Fibroblast of skin of left biceps (primary cell): ENCODE measurements around the gene SLC23A2.

Source experiments
- DNase-seq, 2 experiments: peaks; one replicate each; pipeline ENCODE4 v3.0.0-alpha.2; 2013; ENCODE audit warnings: low read depth in 2 of 2

Gene SLC23A2

DNA sequence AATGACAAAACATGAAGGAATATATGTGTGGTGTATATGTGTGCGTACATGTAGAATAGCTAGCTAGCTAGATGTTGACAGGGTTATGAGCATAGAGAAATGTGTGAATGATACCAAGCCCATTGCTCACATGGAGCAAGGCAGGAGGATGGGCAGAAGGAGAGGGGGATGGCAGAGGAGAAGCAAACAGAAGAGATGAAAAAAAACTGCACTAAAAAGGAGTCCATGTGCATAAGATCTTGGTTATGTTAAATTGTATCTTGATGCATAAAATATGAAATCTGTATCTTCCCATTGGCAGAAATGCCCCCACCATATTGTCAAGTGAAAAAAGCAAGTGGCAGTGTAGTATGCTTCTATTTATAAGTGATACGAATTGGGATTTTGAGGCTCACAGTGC is 154.5 kb downstream of the SLC23A2 start:
- no peak for DNase-seq

- no peak for DNase-seq
Measured at GRCh38 chr20:4844751-4845465, 156.4 kb downstream of the SLC23A2 start.

DNA sequence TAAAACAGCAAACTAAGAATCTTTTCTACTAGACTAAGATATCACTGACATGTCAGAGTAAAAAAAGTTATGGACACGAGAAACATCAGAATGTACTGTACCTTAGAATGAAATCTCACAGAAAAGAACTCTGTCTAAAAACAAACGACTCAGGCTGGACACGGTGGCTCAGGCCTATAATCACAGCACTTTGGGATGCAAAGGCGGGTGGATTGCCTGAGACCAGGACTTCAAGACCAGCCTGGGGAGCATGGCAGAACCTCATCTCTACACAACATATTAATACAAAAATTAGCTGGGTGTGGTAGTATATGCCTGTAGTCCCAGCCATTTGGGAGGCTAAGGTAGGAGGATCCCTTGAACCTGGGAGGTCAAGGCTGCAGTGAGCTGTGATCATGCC is 157.0 kb downstream of the SLC23A2 start:
- no peak for DNase-seq

DNA sequence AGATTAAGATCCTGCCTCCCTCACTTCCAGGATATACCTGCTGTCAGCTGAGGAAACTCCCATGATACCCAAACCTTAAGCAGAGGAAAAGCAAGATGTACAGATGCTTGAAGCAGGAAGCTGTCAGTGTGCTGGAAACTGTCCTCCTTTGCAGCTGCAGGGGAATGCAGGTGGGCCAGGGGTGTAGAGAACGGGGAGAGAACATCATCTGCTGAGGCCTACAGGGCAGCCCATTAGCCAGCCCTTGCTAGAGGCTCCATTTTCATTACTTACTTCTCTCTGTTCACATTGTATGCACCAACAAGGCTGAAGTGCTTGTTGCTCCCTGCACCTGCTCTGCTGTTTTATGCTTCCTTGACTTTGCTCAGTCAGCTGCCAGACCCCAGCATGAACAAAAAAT is 160.5 kb downstream of the SLC23A2 start:
- DNase-seq = no peak

GRCh38 chr20:4838526-4838925 is 162.8 kb downstream of the SLC23A2 start:
- no peak for DNase-seq

- no peak for DNase-seq
Measured at GRCh38 chr20:4837760-4838159, 163.6 kb downstream of the SLC23A2 start.

DNA sequence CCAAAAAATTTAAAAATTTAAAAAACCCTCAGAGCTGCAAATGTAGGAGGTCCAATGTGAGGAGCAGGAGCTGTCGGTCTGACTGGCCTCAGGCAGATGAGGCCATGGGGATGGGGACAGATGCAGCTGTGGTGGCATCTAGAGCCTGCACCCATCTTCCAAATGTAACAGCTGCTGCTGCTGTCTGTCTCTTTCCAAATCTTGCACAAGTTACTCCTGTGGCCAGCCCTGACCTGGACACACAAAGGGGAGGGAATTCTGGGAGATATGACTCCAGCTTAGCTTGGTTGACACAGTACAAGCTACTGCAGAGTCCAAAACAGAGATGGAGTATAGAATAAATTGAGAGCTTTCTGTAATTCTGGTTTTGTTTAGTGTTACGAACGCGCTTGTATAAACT is 164.4 kb downstream of the SLC23A2 start:
- DNase-seq = no peak

- DNase-seq = no peak
Measured at GRCh38 chr20:4836473-4836872, 164.8 kb downstream of the SLC23A2 start.

GRCh38 chr20:4835244-4836177 is 165.8 kb downstream of the SLC23A2 start:
- DNase-seq = no peak

DNA sequence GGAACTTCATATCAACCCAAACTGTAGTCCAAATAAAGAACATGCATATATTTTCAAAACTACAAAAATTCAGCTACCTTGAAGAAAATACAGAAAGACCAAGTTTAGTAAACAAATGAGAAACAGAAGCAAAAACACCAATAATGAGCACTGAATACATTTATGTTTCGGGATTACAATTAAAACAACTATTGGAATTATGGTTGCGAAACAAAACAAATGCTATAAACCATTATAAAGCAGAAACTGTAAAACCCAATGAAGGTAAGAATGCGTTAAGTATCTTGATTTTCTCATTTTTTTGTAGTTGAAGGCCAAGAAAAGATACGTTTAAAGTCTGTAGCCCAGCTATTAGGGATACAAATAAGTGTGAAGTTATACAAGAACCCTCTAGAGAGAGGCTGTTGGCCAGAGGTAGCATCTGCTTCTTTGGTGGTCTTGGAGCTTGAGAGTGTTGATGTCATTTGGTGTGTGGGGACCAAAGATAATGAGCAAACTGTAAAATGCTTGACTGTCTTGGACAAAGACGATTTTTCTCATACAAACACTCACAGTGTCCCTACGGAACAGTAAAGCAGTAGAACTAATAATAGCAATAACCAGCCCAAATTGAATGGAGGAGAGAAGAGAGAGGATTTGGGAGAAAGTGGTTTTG is 168.1 kb downstream of the SLC23A2 start:
- DNase-seq = no peak

DNA sequence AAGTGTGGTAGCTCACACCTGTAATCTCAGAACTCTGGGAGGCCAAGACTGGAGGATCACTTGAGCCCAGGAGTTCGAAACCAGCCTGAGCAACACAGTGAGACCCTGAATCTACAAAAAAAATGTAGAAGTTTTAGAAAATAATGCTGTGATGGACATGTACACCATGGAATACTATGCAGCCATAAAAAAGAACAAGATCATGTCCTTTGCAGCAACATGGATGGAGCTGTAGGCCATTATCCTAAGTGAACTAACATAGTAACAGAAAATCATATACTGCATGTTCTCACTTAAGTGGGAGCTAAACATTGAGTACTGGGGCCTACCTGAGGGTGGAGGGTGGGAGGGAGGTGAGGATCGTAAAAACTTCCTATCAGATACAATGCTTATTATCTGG is 168.8 kb downstream of the SLC23A2 start:
- DNase-seq = no peak

- no peak for DNase-seq
Measured at GRCh38 chr20:4830696-4831095, 170.6 kb downstream of the SLC23A2 start.

DNA sequence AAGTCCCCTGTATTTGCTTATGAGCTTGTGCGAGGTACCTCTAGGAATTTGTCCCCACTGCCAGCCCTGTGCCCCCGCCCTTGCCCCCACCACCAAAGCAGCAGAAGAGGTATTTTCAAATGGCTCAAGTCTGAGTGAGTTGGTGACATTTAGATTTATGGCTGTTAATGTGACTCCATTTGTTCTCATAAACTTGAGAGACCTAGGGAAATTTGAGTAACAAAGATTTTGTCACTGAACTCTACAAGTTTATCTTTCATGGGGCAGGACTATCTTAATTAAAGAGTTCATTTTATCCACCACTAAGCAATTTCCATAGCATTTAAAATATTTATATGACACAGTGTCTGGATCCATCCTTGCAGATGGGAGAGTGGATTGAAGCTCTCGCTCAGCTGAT is 171.1 kb downstream of the SLC23A2 start:
- DNase-seq = no peak

GRCh38 chr20:4829514-4830215 is 171.6 kb downstream of the SLC23A2 start:
- DNase-seq = no peak

- DNase-seq = no peak
Measured at GRCh38 chr20:4828830-4829513, 172.3 kb downstream of the SLC23A2 start.

DNA sequence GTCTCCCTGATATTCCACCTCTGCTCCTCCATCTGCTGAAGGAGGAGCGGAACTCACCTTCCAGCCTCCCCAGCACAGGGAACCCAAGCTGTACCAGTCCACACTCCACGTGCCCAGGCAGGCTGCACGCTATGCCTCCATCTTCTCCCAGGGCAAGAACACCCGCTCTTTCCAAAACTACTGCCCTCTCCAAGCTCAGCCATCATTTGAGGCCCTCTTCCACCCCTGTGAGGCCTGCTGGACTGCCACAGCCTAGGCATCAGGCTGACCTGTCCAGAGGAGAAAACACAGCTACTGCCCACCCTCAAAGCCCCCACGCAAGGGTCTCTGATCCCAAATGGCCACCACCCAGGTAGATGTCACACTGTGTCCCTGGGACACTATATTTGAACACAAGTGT is 179.7 kb downstream of the SLC23A2 start:
- no peak for DNase-seq

GRCh38 chr20:4820806-4821518 is 180.3 kb downstream of the SLC23A2 start:
- DNase-seq = peak; percentile 34 to 36

DNA sequence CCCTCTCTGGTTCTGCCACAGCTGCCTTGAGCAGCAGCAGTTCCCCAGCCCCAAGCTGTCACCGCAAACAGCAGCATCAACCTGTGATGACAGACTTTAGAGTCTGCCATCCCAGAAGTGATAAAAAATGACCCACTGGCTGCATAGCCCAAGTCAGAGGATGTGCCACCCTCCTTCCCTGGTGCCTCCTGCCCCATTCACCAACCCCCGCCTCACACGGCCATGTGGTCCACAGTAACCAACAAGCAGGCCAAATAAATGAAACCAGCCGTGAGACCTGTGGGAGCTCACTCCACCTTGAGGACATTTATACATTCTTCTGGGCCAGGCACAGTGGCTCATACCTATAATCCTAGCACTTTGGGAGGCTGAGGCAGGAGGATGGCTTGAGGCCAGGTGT is 181.4 kb downstream of the SLC23A2 start:
- DNase-seq = no peak

DNA sequence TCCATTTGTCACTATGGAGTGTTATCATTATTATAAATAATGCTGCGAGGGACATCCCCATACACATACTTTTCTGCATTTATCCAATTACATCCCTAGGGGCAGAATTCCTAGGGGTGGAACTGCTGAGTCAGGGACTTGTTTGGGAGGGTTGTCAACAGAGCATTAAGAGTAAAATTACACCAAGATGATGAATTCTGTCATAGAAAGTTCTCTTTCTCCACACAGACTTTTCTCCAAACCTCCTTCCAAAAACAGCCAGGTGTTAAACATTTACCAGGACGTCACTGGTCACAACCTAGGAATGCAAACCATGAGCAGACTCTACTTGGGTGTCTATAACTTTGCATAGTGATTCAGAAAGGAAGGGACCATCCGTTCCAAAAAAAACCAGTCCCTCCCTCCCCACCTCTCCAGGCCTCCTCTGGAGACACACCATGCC is 184.1 kb downstream of the SLC23A2 start:
- DNase-seq = no peak

DNA sequence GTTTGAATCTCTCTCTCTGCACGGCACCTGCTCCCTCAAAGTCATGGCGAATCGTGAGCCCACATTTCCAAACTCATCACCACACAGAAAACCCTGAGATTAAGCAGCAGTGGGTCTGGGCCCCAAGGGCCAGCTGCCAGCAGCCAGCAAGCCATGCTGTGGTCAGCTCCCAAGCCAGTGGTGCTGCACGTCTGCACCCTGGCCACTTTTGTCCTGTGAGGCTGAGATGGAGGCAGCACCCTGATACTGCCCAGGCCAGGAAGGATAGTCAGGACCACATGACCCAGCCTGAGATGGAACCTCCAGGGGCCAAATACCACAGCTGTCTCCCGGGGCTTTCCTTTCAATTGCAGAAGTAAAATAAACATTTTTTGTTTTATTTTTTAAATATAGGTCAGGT is 185.7 kb downstream of the SLC23A2 start:
- no peak for DNase-seq
